Neuron (in vitro differentiated cells): ENCODE results near the gene PRPF8.
A peak's percentile ranks its signal among the peaks of the same experiment; 100 is the strongest.

Experiments used
- H2AFZ ChIP-seq: one replicate; pipeline ENCODE4 v1.6.1; 2013; ENCODE audit warnings: low read depth, mild to moderate bottlenecking, inconsistent platforms, low read length, moderate library complexity
- H3K27me3 ChIP-seq: one replicate; pipeline ENCODE4 v1.6.1; 2013; ENCODE audit warnings: low read length; ENCODE audit not compliant: insufficient read depth
- H3K36me3 ChIP-seq: one replicate; pipeline ENCODE4 v1.6.1; 2013; ENCODE audit warnings: low read length; ENCODE audit not compliant: insufficient read depth
- H3K4me1 ChIP-seq: one replicate; pipeline ENCODE4 v1.6.1; 2013; ENCODE audit warnings: low read length; ENCODE audit not compliant: insufficient read depth
- H3K4me3 ChIP-seq: 2 replicates; pipeline ENCODE4 v1.5.1; 2013; ENCODE audit warnings: mild to moderate bottlenecking, low read length, moderate library complexity
- H3K9me3 ChIP-seq: one replicate; pipeline ENCODE4 v1.6.1; 2013; ENCODE audit warnings: low read length

The PRPF8 gene

GRCh38 chr17:1684378-1685189, at the start of gene PRPF8:
PRPF8 (minus strand) TSS chr17:1684867; CDS start chr17:1684571, 296 bp downstream.
- no peaks in the 10 kb centered on the region for H3K9me3 ChIP-seq
- H3K27me3 ChIP-seq, result no peaks in the 10 kb centered on the region
- peaks cover 10% of the 10 kb centered on the region for H3K4me1 ChIP-seq
- H3K4me3 ChIP-seq, result peak within 1 kb of the TSS; percentile 96
- peaks cover 39% of the 10 kb centered on the region for H3K36me3 ChIP-seq
- H2AFZ ChIP-seq, result peak within 1 kb of the TSS; percentile 58

- no peak overlapping the region for H3K4me3 ChIP-seq
- no peaks in the 10 kb centered on the region for H3K27me3 ChIP-seq
- H3K4me1 ChIP-seq, result peaks cover 9% of the 10 kb centered on the region
- no peak overlapping the region for H2AFZ ChIP-seq
- no peaks in the 10 kb centered on the region for H3K36me3 ChIP-seq
- no peaks in the 10 kb centered on the region for H3K9me3 ChIP-seq
Observed at GRCh38 chr17:1733759-1734158, 49.1 kb upstream of the PRPF8 start.

- H3K4me1 ChIP-seq, result peaks cover 9% of the 10 kb centered on the region
- H3K27me3 ChIP-seq, result no peaks in the 10 kb centered on the region
- no peak overlapping the region for H3K4me3 ChIP-seq
- H3K9me3 ChIP-seq, result no peaks in the 10 kb centered on the region
- no peaks in the 10 kb centered on the region for H3K36me3 ChIP-seq
- no peak overlapping the region for H2AFZ ChIP-seq
Observed at GRCh38 chr17:1732833-1733321, 48.2 kb upstream of the PRPF8 start.

GRCh38 chr17:1732241-1732832, 47.7 kb upstream of the PRPF8 start:
- no peak overlapping the region for H3K4me3 ChIP-seq
- H3K27me3 ChIP-seq, result no peaks in the 10 kb centered on the region
- peaks cover 9% of the 10 kb centered on the region for H3K4me1 ChIP-seq
- no peaks in the 10 kb centered on the region for H3K9me3 ChIP-seq
- H3K36me3 ChIP-seq, result no peaks in the 10 kb centered on the region
- no peak overlapping the region for H2AFZ ChIP-seq

GRCh38 chr17:1731194-1731506, 46.5 kb upstream of the PRPF8 start:
- no peaks in the 10 kb centered on the region for H3K36me3 ChIP-seq
- H3K4me3 ChIP-seq, result no peak overlapping the region
- peaks cover under 1% of the 10 kb centered on the region for H3K4me1 ChIP-seq

GRCh38 chr17:1730326-1731193, 45.9 kb upstream of the PRPF8 start:
- no peaks in the 10 kb centered on the region for H3K36me3 ChIP-seq
- H3K4me1 ChIP-seq, result no peaks in the 10 kb centered on the region
- H3K4me3 ChIP-seq, result no peak overlapping the region
- no peak overlapping the region for H2AFZ ChIP-seq
- no peaks in the 10 kb centered on the region for H3K9me3 ChIP-seq
- H3K27me3 ChIP-seq, result no peaks in the 10 kb centered on the region

More at GRCh38 chr17:1731194-1731506, 46.5 kb upstream of the PRPF8 start:
- no peaks in the 10 kb centered on the region for H3K27me3 ChIP-seq
- no peaks in the 10 kb centered on the region for H3K9me3 ChIP-seq
- H2AFZ ChIP-seq, result no peak overlapping the region

GRCh38 chr17:1729966-1730325, 45.3 kb upstream of the PRPF8 start:
- Histone ChIP-seq H2AFZ (no peak overlapping the region), H3K36me3 (no peaks in the 10 kb centered on the region), H3K4me1 (no peaks in the 10 kb centered on the region), H3K4me3 (no peak overlapping the region), H3K27me3 (no peaks in the 10 kb centered on the region), H3K9me3 (no peaks in the 10 kb centered on the region)

GRCh38 chr17:1727876-1728630, 43.4 kb upstream of the PRPF8 start:
- Histone ChIP-seq H3K9me3 (no peaks in the 10 kb centered on the region), H3K36me3 (no peaks in the 10 kb centered on the region), H3K27me3 (no peaks in the 10 kb centered on the region), H3K4me1 (peaks cover 1% of the 10 kb centered on the region), H3K4me3 (no peak overlapping the region), H2AFZ (no peak overlapping the region)

GRCh38 chr17:1727258-1727789, 42.7 kb upstream of the PRPF8 start:
- Histone ChIP-seq H3K27me3 (no peaks in the 10 kb centered on the region), H3K4me1 (peaks cover 1% of the 10 kb centered on the region), H2AFZ (no peak overlapping the region), H3K36me3 (no peaks in the 10 kb centered on the region), H3K9me3 (no peaks in the 10 kb centered on the region), H3K4me3 (no peak overlapping the region)

GRCh38 chr17:1726626-1727257, 42.1 kb upstream of the PRPF8 start:
- Histone ChIP-seq H3K4me1 (peaks cover 1% of the 10 kb centered on the region), H3K4me3 (no peak overlapping the region), H3K27me3 (no peaks in the 10 kb centered on the region), H2AFZ (no peak overlapping the region), H3K9me3 (no peaks in the 10 kb centered on the region), H3K36me3 (no peaks in the 10 kb centered on the region)

GRCh38 chr17:1725642-1726511, 41.2 kb upstream of the PRPF8 start:
- Histone ChIP-seq H2AFZ (no peak overlapping the region), H3K4me1 (peaks cover 1% of the 10 kb centered on the region), H3K9me3 (no peaks in the 10 kb centered on the region), H3K36me3 (no peaks in the 10 kb centered on the region), H3K27me3 (no peaks in the 10 kb centered on the region), H3K4me3 (no peak overlapping the region)
